OCI-LY1 (cell line): ENCODE measurements around the gene MRGPRE.

Experiments
- CTCF ChIP-seq: fragments of 200-600 bp; sonication (generic), shearing (Covaris generic); IDR thresholded peaks from 2 replicates; pipeline ENCODE4 v1.5.1; 2017; ENCODE audit warnings: mild to moderate bottlenecking, antibody characterized with exemption, low read length, moderate library complexity, mixed read lengths
- EZH2 ChIP-seq: fragments of 200-600 bp; sonication (generic), shearing (Covaris generic); IDR thresholded peaks from 2 replicates; pipeline ENCODE4 v1.8.0; 2017; ENCODE audit warnings: borderline replicate concordance, mixed run types, mild to moderate bottlenecking, antibody characterized with exemption, low read length, moderate library complexity, mixed read lengths

GRCh38 chr11:3198815-3199214 lies 33.4 kb downstream of the MRGPRE start:
- TF ChIP-seq CTCF (no peak), EZH2 (no peak)
